Fibroblast of lung (primary cell): ENCODE measurements around the gene PLS3. TPM values are rescaled to one million over a fixed set of nuclear protein-coding genes. Genes with fewer than 3 reads are reported as not detected.

Source experiments
- DNase-seq, 2 donors: peaks; one replicate each; pipeline versions ENCODE4 v3.0.0 to v3.0.0-alpha.2; 2010; ENCODE audit warnings: low read depth in 2 of 2
- H2AFZ ChIP-seq: 2 replicates; pipeline ENCODE4 v1.5.1; 2012; ENCODE audit warnings: low read length, control low read depth, inconsistent platforms
- H3K27ac ChIP-seq: 2 replicates; pipeline ENCODE4 v1.5.1; 2011; ENCODE audit warnings: low read length, control low read depth; ENCODE audit not compliant: insufficient read depth
- H3K27me3 ChIP-seq: 2 replicates; pipeline ENCODE4 v1.5.1; 2011; ENCODE audit warnings: mild to moderate bottlenecking, low read length; ENCODE audit not compliant: control insufficient read depth, insufficient read depth
- H3K36me3 ChIP-seq: 2 replicates; pipeline ENCODE4 v1.5.1; 2011; ENCODE audit warnings: low read length; ENCODE audit not compliant: control insufficient read depth, insufficient read depth
- H3K4me1 ChIP-seq: 2 replicates; pipeline ENCODE4 v1.5.1; 2011; ENCODE audit warnings: low read length; ENCODE audit not compliant: control insufficient read depth, insufficient read depth; ENCODE audit errors: extremely low read depth
- H3K4me2 ChIP-seq: 2 replicates; pipeline ENCODE4 v1.5.1; 2011; ENCODE audit warnings: low read length, control low read depth; ENCODE audit not compliant: insufficient read depth; ENCODE audit errors: extremely low read depth
- H3K4me3 ChIP-seq, 4 experiments: fragments of 200-600 bp in 1 of 4; sonication (generic) in 1 of 4; replicated peaks in 1 of 4; 2 replicates each; pipeline ENCODE4 v1.5.1; 2011 to 2016; ENCODE audit warnings: low read length in 4 of 4, low read depth in 3 of 4, mild to moderate bottlenecking in 3 of 4, control low read depth in 2 of 4, inconsistent platforms in 1 of 4, mixed read lengths in 1 of 4; ENCODE audit not compliant: insufficient read depth in 1 of 4; ENCODE audit errors: control extremely low read depth in 1 of 4
- H3K79me2 ChIP-seq: 2 replicates; pipeline ENCODE4 v1.5.1; 2012; ENCODE audit warnings: mild to moderate bottlenecking, low read length, inconsistent platforms; ENCODE audit not compliant: control insufficient read depth, insufficient read depth
- H3K9ac ChIP-seq: 2 replicates; pipeline ENCODE4 v1.5.1; 2011; ENCODE audit warnings: mild to moderate bottlenecking, low read length, control low read depth; ENCODE audit not compliant: insufficient read depth
- H3K9me3 ChIP-seq: 2 replicates; pipeline ENCODE4 v1.5.1; 2012; ENCODE audit warnings: low read depth, low read length; ENCODE audit not compliant: control insufficient read depth, insufficient read depth
- H4K20me1 ChIP-seq: 2 replicates; pipeline ENCODE4 v1.5.1; 2011; ENCODE audit warnings: low read length; ENCODE audit not compliant: control insufficient read depth, insufficient read depth; ENCODE audit errors: extremely low read depth
- EZH2 ChIP-seq: IDR thresholded peaks from 2 replicates; pipeline ENCODE4 v1.5.1; 2012; ENCODE audit warnings: low read length, control low read depth, mild to moderate bottlenecking; ENCODE audit errors: missing control alignments
- polyA plus RNA-seq, 2 donors: library from polyadenylated mRNA; depleted of rRNA in 1 of 2; stranded (reverse) in 1 of 2; unstranded in 1 of 2; fragments of >200 nt; gene quantifications; 2 replicates each; pipeline ENCODE4 v1.2.1, GENCODE V29; 2011 to 2012; ENCODE audit warnings: missing spikeins in 1 of 2
- total RNA-seq: library from RNA; depleted of rRNA; stranded (reverse); fragments of >200 nt; gene quantifications from 2 replicates; pipeline ENCODE4 v1.2.1, GENCODE V29; 2014
- TF ChIP-seq, protein P1 (sequence below), 2 donors: IDR thresholded peaks in 1 of 2; conservative IDR thresholded peaks in 1 of 2; 1 replicate in 1 of 2; 2 replicates in 1 of 2; pipeline ENCODE4 v1.5.1; 2011 to 2012; ENCODE audit warnings: low read length in 2 of 2, control low read depth in 1 of 2, inconsistent platforms in 1 of 2, low read depth in 1 of 2, mild to moderate bottlenecking in 1 of 2

Gene PLS3
- total and polyA plus RNA-seq, 2 donors (not counting 1 experiment from before 2014, with no cell fraction given): 223 to 262 TPM

DNA sequence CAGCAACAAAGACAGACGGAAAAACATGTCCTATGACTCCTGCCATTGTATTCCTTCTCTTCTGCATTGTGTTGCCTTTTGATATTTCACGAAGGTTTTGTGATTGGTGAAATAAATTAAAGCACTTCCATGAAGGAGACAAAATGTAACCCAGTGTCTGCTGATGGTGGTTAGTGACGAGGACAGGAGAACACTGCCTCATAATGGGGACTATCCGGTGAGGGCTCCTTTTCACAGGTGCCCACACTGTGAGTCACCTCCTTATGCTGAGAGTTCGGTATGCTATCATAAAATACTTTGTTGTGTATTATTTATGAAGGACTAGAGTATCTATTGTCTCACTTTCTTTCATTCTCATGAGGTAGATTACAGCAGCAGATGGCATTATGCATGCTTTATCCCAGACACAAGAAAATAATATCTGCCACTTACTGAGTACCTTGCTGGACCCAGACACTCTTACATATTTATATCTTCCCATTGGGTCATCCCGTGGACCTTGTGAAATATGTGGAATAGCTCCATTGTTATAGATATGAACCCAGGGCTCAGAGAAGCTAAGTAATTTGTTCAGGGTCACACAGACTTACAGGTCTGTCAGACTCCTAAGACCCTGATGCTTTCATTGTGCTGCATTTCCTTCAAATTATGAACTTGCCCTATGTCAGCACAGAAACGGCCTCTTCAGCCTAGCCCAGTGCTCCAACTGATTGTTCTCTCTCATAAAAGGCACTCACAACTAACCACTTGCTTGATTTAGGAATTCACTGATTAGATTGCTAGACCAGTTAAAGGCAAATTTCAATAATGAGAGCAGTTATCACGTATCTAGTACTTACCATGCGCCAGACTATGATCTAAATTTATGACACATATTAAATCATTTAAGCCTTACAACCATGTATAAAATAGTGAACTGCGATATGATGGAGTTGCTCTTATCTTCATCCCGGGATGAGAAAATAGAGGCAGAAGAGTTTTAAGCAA is 31.2 kb downstream of the PLS3 start:
- Histone ChIP-seq H3K4me2 (peak overlapping the region; percentile 35), H3K9me3 (no peaks in the 10 kb centered on the region), H3K4me1 (peaks cover 4% of the 10 kb centered on the region), H3K79me2 (peaks cover 54% of the 10 kb centered on the region), H3K27me3 (no peaks in the 10 kb centered on the region), H3K9ac (no peak overlapping the region), H2AFZ (no peak overlapping the region), H3K36me3 (no peaks in the 10 kb centered on the region), H3K27ac (no peak overlapping the region), H4K20me1 (no peaks in the 10 kb centered on the region), H3K4me3 (peak overlapping the region in 1 of 4 experiments; percentile 19)
- DNase-seq: peak in 1 of 2 donors; percentile 43
- TF ChIP-seq, protein P1, sequence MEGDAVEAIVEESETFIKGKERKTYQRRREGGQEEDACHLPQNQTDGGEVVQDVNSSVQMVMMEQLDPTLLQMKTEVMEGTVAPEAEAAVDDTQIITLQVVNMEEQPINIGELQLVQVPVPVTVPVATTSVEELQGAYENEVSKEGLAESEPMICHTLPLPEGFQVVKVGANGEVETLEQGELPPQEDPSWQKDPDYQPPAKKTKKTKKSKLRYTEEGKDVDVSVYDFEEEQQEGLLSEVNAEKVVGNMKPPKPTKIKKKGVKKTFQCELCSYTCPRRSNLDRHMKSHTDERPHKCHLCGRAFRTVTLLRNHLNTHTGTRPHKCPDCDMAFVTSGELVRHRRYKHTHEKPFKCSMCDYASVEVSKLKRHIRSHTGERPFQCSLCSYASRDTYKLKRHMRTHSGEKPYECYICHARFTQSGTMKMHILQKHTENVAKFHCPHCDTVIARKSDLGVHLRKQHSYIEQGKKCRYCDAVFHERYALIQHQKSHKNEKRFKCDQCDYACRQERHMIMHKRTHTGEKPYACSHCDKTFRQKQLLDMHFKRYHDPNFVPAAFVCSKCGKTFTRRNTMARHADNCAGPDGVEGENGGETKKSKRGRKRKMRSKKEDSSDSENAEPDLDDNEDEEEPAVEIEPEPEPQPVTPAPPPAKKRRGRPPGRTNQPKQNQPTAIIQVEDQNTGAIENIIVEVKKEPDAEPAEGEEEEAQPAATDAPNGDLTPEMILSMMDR (conservative IDR thresholded peaks at IDR 0.05 in 1 of 2, IDR thresholded peaks at IDR 0.05 in 1 of 2; ENCODE audit: low read depth in 1 of 2, low read length in 2 of 2): no peak
- no peak for TF ChIP-seq EZH2

DNA sequence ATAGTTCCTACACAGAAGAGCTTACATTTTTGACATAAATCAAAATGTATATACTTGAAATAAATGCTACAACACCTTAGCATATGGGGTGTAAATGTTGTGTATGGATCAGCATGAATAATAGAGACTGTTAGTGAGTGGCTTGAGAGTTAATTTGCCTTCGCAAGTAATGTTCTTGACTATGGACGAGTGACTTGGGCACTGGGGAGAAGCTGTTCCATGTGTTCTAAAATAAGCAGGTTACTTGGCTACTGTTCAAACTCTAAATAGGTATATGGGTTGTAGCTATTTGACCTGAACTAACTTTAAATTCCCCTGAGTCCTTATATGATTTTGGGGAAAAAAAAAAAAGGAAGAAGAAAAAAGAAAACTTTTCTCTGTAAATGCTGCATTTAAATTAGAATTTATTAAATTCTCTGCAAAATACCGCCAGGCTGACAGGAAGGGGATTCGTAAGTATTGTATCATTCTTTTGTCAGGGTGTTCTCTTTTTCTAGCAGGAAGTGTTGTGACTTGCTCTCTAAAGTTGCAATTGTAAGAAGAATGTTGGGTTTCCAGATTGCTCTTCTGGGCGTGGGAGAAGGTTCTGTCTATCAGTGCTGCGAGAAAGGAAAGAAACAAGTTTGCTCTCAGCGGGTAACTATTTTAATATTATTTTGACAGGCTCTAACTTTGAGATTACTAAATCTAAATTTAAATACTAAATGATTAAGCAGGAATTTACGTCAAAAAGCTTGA is 32.2 kb downstream of the PLS3 start:
- H4K20me1 ChIP-seq: no peaks in the 10 kb centered on the region
- DNase-seq: peak; percentile 48 to 68
- peaks cover 57% of the 10 kb centered on the region for H3K79me2 ChIP-seq
- H3K4me2 ChIP-seq: peak overlapping the region; percentile 44
- H3K9ac ChIP-seq: no peak overlapping the region
- peaks cover 4% of the 10 kb centered on the region for H3K4me1 ChIP-seq
- no peak overlapping the region for H2AFZ ChIP-seq
- peak overlapping the region; percentile 28 for H3K27ac ChIP-seq
- no peaks in the 10 kb centered on the region for H3K36me3 ChIP-seq
- H3K27me3 ChIP-seq: no peaks in the 10 kb centered on the region
- peak overlapping the region in 3 of 4 experiments; percentile 6 to 57 (median 32) for H3K4me3 ChIP-seq
- TF ChIP-seq EZH2: no peak
- TF ChIP-seq, protein P1 (conservative IDR thresholded peaks at IDR 0.05 in 1 of 2, IDR thresholded peaks at IDR 0.05 in 1 of 2; ENCODE audit: low read depth in 1 of 2, low read length in 2 of 2): no peak
- H3K9me3 ChIP-seq: no peaks in the 10 kb centered on the region

DNA sequence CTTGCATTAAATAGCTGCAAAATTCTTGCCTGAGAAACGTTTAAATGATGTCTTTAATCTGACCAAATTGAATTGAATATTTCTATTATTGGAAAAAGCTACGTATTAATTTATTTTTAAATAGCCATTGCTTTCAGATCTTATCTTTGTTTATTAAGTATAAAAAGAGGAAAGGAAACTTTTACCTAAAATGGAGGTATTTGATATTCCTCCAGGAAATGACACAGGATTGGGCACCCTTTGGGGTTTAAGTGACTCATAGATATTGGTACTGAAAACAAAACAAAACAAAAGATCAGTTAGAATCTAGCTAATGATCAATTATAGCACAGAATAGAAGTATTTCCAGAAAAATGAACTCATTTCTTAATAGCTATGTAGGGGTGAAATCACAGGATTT is 34.1 kb downstream of the PLS3 start:
- Histone ChIP-seq H3K4me2 (peak overlapping the region; percentile 68), H3K4me3 (peak overlapping the region in 3 of 4 experiments; percentile 9 to 57 (median 32)), H3K27me3 (no peaks in the 10 kb centered on the region), H3K9ac (no peak overlapping the region), H3K27ac (no peak overlapping the region), H2AFZ (no peak overlapping the region), H3K36me3 (no peaks in the 10 kb centered on the region), H3K9me3 (no peaks in the 10 kb centered on the region), H3K79me2 (peaks cover 55% of the 10 kb centered on the region), H3K4me1 (peaks cover 4% of the 10 kb centered on the region), H4K20me1 (no peaks in the 10 kb centered on the region)
- no peak for TF ChIP-seq EZH2
- TF ChIP-seq, protein P1 (conservative IDR thresholded peaks at IDR 0.05 in 1 of 2, IDR thresholded peaks at IDR 0.05 in 1 of 2; ENCODE audit: low read depth in 1 of 2, low read length in 2 of 2): no peak
- peak in 1 of 2 donors; percentile 45 for DNase-seq
